Stimulated activated CD4-positive, alpha-beta T cell treated with anti-CD3 and anti-CD28 coated beads, Interleukin-1b, Interleukin-23, amount 100 ng/mL, for 1 hour (primary cell): ENCODE data around the gene BTNL2.
A peak's percentile ranks its signal among the peaks of the same experiment; 100 is the strongest.
"Not testable (repeated sequence)": the region's sequence is repeated elsewhere in the genome, so short reads cannot be mapped to it uniquely, and the experiment has no call there.

Experiments
- DNase-seq, 2 donors: peaks; one replicate each; pipeline ENCODE4 v3.0.0-alpha.2; 2020; ENCODE audit warnings: low read depth in 2 of 2

BTNL2 gene

GRCh38 chr6:32406857-32407256, at the start of gene BTNL2:
Gene BTNL2, minus strand, starts transcription at chr6:32407181. Its CDS starts 58 bp downstream, at chr6:32407123.
- DNase-seq = no peak

- DNase-seq = no peak
Measured at GRCh38 chr6:32449088-32449736, 42.2 kb upstream of the BTNL2 start.

GRCh38 chr6:32447932-32448331, 41.0 kb upstream of the BTNL2 start:
- DNase-seq = no peak

- no peak for DNase-seq
Measured at GRCh38 chr6:32445321-32445854, 38.4 kb upstream of the BTNL2 start.

- no peak for DNase-seq
Measured at GRCh38 chr6:32444433-32444832, 37.5 kb upstream of the BTNL2 start.

GRCh38 chr6:32442977-32443552, 36.1 kb upstream of the BTNL2 start:
- DNase-seq = no peak

GRCh38 chr6:32442243-32442667, 35.3 kb upstream of the BTNL2 start:
- no peak for DNase-seq

GRCh38 chr6:32439602-32440214, 32.7 kb upstream of the BTNL2 start, which contains the start of gene HLA-DRA:
Gene HLA-DRA, plus strand, starts transcription at chr6:32439887. Its CDS starts 64 bp downstream, at chr6:32439951.
- no peak for DNase-seq

GRCh38 chr6:32439139-32439538, 32.2 kb upstream of the BTNL2 start:
- no peak for DNase-seq

GRCh38 chr6:32436995-32437836, 30.2 kb upstream of the BTNL2 start:
- DNase-seq = no peak

GRCh38 chr6:32436186-32436585, 29.2 kb upstream of the BTNL2 start:
- DNase-seq = no peak

- DNase-seq = not testable (repeated sequence)
Measured at GRCh38 chr6:32433950-32434349, 27.0 kb upstream of the BTNL2 start.

- no peak for DNase-seq
Measured at GRCh38 chr6:32432050-32432450, 25.1 kb upstream of the BTNL2 start.

GRCh38 chr6:32431142-32431541, 24.2 kb upstream of the BTNL2 start:
- no peak for DNase-seq

- DNase-seq = no peak
Measured at GRCh38 chr6:32430179-32430578, 23.2 kb upstream of the BTNL2 start.

- no peak for DNase-seq
Measured at GRCh38 chr6:32427934-32428474, 21.0 kb upstream of the BTNL2 start.

- DNase-seq = no peak
Measured at GRCh38 chr6:32427218-32427617, 20.2 kb upstream of the BTNL2 start.

GRCh38 chr6:32426338-32426737, 19.4 kb upstream of the BTNL2 start:
- no peak for DNase-seq

GRCh38 chr6:32424589-32425300, 17.8 kb upstream of the BTNL2 start:
- DNase-seq = no peak

GRCh38 chr6:32416036-32416435, 9.1 kb upstream of the BTNL2 start:
- DNase-seq = no peak

GRCh38 chr6:32415521-32416019, 8.6 kb upstream of the BTNL2 start:
- DNase-seq = peak; percentile 50 to 74
